Stimulated activated CD4-positive, alpha-beta T cell treated with anti-CD3 and anti-CD28 coated beads, Interleukin-12 subunit alpha, Interleukin-12 subunit beta, amount 100 ng/mL, for 24 hours (primary cell): ENCODE data around the gene NFE2.

Experiments
- DNase-seq, 2 experiments: peaks; one replicate each; pipeline ENCODE4 v3.0.0-alpha.2; 2020; ENCODE audit warnings: low read depth in 2 of 2

Gene NFE2

DNA sequence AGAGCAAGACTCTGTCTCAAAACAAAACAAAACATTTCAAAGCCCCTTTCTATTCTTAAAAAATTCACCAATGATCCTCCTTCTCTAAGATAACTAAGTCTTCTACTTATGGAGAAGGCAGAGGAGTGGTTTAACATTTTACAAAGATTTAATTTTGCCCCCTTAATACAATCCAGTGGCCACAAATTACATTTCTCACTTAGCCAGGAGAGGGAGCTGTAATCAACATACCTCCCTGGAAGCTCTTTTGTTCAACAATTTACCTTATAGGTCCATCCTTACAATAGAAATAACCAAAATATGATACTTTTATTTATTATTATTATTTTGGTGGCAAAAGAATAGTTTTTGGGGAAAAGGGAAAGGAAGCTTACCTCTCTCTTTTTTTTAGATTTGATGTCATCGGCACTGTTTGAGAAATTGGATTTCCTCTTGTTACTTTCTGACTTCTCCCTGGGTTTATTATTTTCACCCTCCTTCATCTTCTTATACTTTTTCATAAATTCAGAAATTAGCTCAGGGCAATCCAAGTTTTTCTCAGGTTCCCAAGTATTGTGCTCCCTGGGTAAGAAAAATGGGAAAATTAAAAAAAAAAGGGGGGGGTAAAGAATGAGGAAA is 49.0 kb downstream of the NFE2 start:
- no peak for DNase-seq

DNA sequence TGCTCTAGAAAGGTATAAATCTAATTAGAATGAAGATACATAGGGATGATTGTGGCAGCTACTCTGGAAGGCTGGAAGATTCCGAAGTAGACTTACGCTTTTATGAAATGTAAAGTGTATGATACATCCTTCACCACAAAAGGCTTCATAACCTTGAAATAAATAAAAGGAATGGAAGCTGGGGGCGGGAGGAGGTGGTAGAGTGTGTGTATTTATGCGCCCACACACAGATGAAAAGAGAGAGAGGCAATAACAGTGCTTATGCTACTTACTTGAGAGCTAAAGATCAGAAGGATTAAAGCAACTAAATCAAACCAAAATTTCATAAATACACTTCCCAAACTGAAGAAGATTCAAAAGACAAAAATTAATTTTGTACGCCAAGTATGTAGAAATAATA is 51.3 kb downstream of the NFE2 start:
- no peak for DNase-seq

DNA sequence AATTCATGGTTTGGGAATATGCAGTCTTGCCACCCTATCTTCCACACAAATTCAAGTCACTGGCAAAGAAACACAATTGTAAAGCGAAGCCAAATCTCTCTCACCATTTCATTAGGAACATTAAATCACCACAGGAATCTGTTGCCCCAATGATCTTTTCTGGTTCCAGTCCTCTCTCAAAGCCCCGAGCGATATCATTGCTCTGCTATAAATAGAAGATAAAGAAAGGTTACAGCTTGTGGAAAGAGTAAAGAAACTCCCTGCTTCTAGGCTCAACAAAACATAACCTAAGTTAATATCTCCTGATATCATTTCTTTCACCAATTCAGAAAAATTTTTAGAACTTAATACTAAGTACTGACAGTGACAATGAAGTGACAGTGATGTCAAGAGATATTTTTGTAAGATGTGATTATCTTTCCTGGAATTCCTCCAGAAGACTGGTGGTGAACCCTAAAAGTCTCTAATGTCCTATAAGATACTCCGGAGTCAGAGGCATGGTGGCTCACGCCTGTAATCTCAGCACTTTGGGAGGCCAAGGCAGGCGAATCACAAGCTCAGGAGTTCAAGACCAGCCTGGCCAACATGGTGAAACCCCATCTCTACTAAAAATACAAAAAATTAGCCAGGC is 54.7 kb downstream of the NFE2 start:
- DNase-seq: no peak
